Stimulated activated CD4-positive, alpha-beta T cell treated with anti-CD3 and anti-CD28 coated beads, Interleukin-4, amount 100 ng/mL, for 4 hours (primary cell): ENCODE data around the gene CATSPER2.
"Not testable (repeated sequence)": the region's sequence is repeated elsewhere in the genome, so short reads cannot be mapped to it uniquely, and the experiment has no call there.

Experiments
- DNase-seq, 2 experiments: peaks; one replicate each; pipeline ENCODE4 v3.0.0-alpha.2; 2020

The CATSPER2 gene

GRCh38 chr15:43592841-43593240 lies 55.8 kb downstream of the CATSPER2 start:
- DNase-seq = not testable (repeated sequence)

GRCh38 chr15:43589778-43590466 lies 58.7 kb downstream of the CATSPER2 start, which contains the start of gene PPIP5K1:
Gene PPIP5K1, minus strand, starts transcription at chr15:43590208. Its CDS starts 5,704 bp downstream, at chr15:43584504.
- DNase-seq = not testable (repeated sequence)
